Right hindlimb (tissue), 1 donor: ENCODE data around the gene GALK2.

ENCODE experiments used
- DNase-seq: peaks from one replicate; pipeline ENCODE4 v3.0.0-alpha.2; 2018

Gene GALK2

DNA sequence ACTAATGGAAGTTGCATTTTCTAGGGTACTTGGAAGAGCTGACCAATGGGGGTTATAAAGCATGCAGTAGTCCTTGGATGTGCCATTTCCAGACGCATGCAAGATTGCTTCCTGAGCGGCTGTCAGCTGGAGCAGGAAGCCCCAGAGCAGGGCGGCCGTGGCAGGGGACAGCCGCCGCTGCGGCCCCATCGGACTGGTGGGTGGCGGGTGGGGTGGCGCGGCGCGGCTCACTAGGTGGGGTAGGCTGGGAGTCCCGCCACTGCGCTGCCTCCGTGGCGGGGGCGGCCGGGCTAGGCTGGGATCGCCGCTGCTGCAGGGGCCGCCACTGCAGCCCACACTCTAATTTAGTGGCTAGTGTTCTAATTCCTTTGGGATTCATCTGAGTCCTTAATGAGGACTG, 196.4 kb downstream of the GALK2 start:
- no peak for DNase-seq

DNA sequence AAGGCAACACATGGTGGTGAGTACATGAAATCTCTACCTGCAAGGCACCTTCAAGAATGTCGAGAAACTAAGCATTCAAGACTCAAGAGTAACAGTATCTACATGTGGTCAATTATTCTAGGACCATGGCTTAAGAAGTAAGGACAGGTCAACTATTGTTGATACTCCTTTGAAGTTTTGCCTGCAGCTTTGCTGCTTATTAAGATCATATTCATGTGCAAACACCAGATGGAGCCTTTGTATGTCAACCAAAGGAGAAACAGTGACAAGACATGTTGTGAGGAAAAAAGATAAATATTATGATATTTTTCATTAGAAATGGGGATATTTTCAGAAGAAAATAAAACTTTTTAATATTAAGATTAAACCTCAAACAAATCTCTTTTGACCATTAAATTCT, 200.7 kb downstream of the GALK2 start:
- DNase-seq: no peak

DNA sequence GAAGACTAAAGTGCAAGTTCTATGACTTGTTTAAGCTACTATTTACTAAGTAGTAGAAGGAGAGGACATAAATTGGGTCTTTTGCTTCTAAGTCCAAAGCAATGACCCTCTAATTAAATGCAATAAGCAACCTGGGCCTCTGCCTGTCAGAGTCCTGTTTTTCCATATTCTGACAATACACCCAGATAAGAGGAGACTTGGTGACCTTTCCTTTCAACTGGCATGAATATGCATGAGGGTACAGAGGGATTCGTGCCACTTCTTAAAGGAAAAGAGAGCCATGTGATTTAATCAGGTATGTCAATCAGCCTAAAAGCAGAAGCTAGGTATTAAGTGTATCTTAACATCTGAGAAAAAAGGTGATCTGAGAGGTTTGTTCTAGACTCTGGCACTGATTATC, 202.3 kb downstream of the GALK2 start:
- DNase-seq: no peak

DNA sequence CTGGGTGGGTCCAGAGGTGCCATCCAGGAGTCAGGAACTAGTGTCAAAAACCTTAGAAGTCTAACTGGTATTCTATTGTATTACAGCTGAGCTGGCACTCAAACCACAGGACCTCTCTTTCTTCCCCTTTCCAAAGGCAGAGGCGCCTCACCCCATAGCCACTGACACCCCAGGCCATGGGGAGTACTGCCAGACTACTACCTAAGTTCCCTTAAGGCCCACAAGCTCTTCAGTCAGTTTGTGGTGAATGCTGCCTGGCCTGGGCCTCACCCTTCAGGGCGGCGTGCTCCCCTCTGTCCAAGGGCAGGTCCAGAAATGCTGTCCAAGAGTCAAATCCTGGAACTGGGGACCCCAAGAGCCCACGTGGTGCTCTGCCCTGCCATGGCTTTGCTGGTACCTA, 209.9 kb downstream of the GALK2 start:
- DNase-seq: no peak

DNA sequence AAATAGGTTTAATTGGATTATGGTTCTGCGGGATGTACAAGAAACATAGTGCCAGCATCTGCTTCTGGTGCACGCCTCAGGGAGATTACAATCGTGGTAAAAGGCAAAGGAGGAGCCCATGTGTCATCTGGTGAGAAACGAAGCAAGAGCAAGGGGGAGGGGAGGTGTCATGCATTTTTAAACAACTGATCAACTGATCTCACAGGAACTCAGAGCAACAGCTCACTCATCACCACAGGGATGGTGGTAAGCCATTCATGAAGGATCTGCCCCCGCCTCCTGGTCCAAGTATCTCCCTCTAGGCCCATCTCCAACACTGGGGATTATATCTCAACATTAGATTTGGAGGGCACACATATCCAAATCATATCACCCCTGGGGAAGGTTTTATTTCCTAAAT, 210.9 kb downstream of the GALK2 start:
- DNase-seq: no peak
